Measurements from ENCODE around the gene GTSE1.

GTSE1 gene

DNA sequence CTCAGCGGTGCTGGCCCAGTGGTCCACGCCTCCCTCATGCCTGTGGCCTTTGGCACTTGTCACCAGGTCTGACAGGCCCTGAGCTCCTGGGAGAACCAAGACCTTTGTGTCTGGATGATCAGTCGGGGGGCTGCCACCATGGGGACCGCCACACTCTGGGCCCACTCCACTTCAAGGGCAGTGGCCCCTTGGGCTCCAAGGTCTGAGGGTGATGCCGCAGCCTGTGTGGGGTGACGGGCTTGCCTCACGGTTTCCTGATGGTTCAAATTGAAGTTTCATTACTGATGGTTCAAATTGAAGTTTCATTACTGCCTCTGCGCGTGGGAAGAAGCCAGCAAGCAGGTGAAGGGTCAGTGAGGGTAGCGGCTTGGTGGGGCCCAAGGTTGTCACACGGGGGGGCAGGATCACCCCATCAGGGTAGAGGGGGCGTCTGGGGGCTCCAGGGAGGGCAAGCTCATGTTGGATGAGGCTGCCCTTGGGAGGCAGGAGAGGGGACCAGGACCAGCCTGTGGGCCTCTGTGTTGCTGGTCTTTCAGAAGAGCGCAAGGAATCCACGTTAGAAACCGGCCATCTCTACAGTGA lies 66.4 kb downstream of the GTSE1 start:
- no peak for DNase-seq
- H3K27me3 Mint-ChIP-seq, result peaks cover 10% of the 10 kb centered on the region
- CTCF ChIA-PET, result no interaction called here
- H3K4me3 Mint-ChIP-seq, result no peak overlapping the region
- no peaks in the 10 kb centered on the region for H3K36me3 Mint-ChIP-seq
- H3K9me3 Mint-ChIP-seq, result no peaks in the 10 kb centered on the region
- no peak overlapping the region for H3K27ac Mint-ChIP-seq
- H3K4me1 Mint-ChIP-seq, result peaks cover 3% of the 10 kb centered on the region

DNA sequence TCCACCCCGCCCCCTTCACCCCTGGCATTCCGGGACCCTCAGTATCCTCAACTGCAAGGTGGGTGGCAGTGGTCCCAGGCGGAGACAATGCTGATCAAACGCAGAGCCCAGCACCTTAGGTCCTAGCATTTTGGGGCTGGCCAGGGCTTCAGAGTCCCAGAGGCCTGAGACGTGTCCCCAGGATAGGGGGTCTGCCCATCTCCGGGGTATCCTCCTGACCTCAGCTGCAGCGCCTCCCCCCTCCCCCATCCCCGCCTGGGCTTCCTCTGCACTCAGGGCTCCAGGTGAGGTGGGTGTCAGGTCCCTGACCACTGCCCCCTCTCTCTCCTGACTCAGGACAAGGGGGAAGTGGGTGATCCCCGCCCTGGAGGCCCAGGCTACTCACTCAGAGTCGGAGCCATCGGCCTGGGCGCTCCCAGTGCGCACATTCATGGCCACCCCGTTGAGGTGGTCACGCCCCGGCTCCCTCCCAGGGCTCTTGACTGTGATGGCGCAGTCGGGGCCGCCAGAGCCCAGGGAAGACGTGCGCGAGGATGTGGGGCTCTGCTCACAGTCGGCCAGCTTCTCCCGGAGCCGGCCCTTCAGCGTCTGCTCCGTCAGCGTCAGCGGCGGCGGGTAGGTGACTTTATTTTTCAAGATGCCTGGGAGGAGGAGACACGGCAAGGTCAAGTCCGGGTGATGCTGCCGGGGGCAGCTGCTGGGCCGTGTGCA lies 67.1 kb downstream of the GTSE1 start:
- H3K9me3 Mint-ChIP-seq, result no peaks in the 10 kb centered on the region
- CTCF ChIA-PET, result interaction anchor here (1.2 kb wide), 1 partner anchor 179 kb away, joined by 3 read pairs; no protein-coding TSS in a partner anchor
- no peak overlapping the region for H3K4me3 Mint-ChIP-seq
- no peaks in the 10 kb centered on the region for H3K36me3 Mint-ChIP-seq
- no peak for DNase-seq
- peaks cover 3% of the 10 kb centered on the region for H3K4me1 Mint-ChIP-seq
- peaks cover 17% of the 10 kb centered on the region for H3K27me3 Mint-ChIP-seq
- H3K27ac Mint-ChIP-seq, result no peak overlapping the region

DNA sequence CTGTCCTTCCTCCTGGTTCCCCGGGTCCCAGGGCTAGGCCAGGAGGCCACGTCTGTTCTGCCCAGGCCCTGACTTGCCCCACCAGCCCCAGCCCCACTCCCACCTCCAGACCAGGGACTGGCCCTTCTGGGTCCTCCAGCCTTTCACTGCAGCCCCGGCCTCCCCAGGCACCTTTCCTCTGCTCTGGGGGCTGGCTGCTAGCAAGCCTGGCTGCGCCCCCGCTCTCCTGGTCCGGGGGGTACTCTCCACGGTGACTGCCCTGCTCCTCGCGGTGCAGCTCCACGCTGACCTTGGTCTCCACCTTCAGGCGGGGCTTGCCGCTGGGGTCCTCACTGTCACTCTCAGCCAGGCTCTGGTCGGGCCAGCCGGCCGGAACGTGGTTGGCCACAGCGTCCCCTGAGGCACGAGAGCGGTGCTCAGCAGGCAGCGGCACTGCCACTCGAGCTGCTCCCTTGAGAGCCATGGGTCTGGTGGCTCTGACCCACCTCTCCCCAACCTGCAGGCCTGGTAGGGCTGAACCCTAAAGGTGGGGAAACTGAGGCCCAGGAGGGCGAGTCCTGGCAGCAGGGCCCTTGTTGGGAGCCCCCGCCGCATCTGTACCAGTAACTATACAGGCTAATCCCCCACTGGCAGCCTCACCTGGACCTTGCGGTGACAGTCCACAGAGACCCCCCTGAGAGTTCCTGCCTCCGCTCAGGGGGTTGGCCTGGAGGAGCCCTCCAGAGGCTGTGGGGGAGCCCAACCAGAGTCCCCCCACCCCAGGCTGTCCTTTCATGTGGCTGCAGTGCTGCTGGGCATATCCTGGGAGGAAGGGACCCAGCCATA lies 67.9 kb downstream of the GTSE1 start:
- Mint-ChIP-seq H3K4me1 (peaks cover 3% of the 10 kb centered on the region), H3K4me3 (no peak overlapping the region), H3K27me3 (peaks cover 22% of the 10 kb centered on the region), H3K9me3 (no peaks in the 10 kb centered on the region), H3K36me3 (no peaks in the 10 kb centered on the region), H3K27ac (no peak overlapping the region)
- DNase-seq, result no peak
- CTCF ChIA-PET, result interaction anchor here (0.9 to 1.2 kb wide), 2 partner anchors 178 to 187 kb away, joined by 3 read pairs; no protein-coding TSS in a partner anchor

DNA sequence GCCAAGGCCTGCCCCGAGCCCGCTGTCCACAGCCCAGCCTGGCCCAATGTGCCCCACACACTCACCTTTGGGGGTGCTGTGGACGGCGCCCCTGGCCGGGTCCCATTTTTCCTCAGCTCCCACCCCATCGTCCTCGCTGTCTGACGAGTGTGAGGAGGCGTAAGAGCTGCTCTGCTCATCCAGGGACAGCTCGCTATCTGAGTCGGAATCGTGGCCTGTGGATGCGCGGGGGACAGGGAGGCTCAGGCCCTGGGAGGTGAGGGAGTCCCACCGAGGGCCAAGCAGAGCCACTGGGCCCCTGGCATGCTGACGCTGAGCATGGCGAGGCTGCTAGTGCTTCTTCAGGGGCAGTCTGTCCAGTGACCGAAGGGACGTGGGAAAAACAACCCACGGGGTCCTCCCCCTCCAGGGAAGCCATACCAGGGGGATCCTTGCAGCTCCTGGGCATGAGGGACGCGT lies 68.5 kb downstream of the GTSE1 start:
- CTCF ChIA-PET, result interaction anchor here (0.9 to 4.3 kb wide), 3 partner anchors 177 to 187 kb away, joined by 3 to 51 read pairs (median 3); no protein-coding TSS in a partner anchor
- peaks cover 27% of the 10 kb centered on the region for H3K27me3 Mint-ChIP-seq

DNA sequence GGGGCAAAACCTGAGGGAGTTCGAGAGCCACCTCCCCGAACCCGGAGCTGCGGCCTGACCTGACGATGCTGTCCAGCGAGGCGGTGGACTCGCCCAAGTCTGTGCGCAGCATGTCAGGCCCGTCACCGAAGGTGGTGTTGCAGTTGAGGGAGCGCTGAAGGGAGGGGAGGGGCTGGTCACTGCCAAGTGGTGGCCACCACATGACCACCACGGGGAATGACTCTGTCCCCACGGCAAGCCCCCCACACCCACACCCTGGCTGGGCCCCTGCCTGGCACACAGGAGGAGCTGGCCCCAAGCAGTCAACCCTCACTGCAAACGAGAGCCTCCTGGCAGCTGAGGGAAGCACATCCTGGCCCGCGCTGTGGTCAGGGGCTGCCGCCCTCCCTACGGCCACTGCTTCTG lies 69.7 kb downstream of the GTSE1 start:
- Mint-ChIP-seq H3K36me3 (no peaks in the 10 kb centered on the region), H3K27me3 (peaks cover 33% of the 10 kb centered on the region), H3K4me3 (no peak overlapping the region), H3K4me1 (peaks cover 14% of the 10 kb centered on the region), H3K9me3 (no peaks in the 10 kb centered on the region), H3K27ac (no peak overlapping the region)
- CTCF ChIA-PET, result interaction anchor here (4.3 kb wide), 1 partner anchor 176 kb away, joined by 51 read pairs; no protein-coding TSS in a partner anchor
- DNase-seq, result no peak

More for the DNA sequence above, 68.5 kb downstream of the GTSE1 start:
- DNase-seq, result no peak
- Mint-ChIP-seq H3K9me3 (no peaks in the 10 kb centered on the region), H3K4me3 (no peak overlapping the region), H3K36me3 (no peaks in the 10 kb centered on the region), H3K4me1 (peaks cover 6% of the 10 kb centered on the region), H3K27ac (no peak overlapping the region)

DNA sequence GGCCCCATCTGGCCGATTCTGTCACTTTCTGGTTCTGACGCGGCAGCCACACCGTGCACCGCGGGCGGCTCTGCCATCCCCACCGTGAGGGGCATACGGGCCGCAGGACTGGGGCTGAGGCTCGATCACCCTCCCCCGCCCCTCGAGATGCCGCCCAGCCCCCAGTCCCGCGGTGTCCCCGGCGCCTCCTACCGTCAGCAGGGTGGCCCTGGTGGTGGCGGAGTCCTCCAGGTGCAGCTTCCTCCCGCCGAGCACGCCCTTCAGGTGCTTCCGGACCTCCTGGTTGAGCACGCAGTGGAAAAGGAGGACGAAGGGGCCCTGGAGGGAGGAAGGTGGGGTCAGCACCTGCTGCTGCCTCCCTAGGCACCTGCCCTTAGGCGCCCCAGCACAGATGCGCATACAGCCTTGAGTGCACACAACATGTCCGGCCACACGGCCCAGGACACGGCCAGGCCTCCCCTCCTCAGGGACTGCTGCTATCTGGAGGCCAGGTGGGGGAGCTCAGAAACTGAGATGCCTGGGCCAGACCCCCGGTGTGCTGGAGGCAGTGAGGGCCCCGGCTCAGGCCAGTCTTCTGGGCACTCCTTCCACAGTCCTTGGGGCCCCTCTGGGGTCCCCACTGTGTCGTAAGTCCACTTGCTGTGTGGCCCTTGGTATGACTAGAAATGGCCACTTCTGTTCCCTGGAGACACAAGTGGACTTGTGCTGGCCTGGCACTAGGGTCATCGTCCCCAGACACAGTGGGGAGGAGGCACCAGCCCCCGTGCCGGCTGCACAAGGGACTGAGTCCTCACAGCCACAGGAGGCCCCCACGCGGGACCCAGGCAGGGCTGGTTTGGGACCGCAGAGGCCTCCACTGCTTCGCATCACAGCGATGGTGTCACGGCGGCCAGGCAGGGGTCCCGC lies 70.4 kb downstream of the GTSE1 start:
- no peaks in the 10 kb centered on the region for H3K9me3 Mint-ChIP-seq
- CTCF ChIA-PET, result interaction anchor here (0.7 to 4.3 kb wide), 21 partner anchors 8 to 436 kb away, joined by 3 to 51 read pairs (median 4); no protein-coding TSS in a partner anchor
- no peak for DNase-seq
- H3K27me3 Mint-ChIP-seq, result peaks cover 40% of the 10 kb centered on the region
- H3K27ac Mint-ChIP-seq, result no peak overlapping the region
- H3K4me3 Mint-ChIP-seq, result no peak overlapping the region
- H3K4me1 Mint-ChIP-seq, result peaks cover 14% of the 10 kb centered on the region
- no peaks in the 10 kb centered on the region for H3K36me3 Mint-ChIP-seq

DNA sequence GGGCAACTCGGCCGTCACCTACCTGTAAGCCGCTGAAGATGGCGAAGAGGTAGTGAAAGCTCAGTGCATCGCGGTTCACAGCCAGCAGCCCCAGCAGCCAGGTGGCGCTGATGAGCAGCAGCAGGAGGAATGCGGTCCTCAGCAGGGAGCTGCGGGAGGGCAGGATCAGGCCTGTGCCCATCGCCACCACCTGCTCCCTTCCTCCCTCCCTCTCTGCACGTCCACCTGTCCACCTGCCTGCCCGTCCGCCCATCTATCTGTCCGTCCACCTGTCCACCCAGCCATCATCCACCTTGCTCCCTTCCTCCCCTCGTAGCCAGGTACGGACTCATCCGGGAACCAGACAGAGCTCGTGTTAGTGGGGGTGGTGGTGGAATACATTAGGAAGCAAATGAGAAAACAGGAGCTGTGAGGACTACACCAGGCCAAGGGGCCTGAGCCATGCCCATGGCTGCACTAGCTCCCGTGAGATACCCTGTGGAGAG lies 71.1 kb downstream of the GTSE1 start:
- peak; percentile 81 for DNase-seq
- Mint-ChIP-seq H3K27ac (no peak overlapping the region), H3K36me3 (no peaks in the 10 kb centered on the region), H3K27me3 (peaks cover 44% of the 10 kb centered on the region), H3K4me3 (no peak overlapping the region), H3K4me1 (peaks cover 14% of the 10 kb centered on the region), H3K9me3 (no peaks in the 10 kb centered on the region)
- CTCF ChIA-PET, result interaction anchor here (0.6 to 4.3 kb wide), 23 partner anchors 9 to 506 kb away, joined by 3 to 51 read pairs (median 4); no protein-coding TSS in a partner anchor

DNA sequence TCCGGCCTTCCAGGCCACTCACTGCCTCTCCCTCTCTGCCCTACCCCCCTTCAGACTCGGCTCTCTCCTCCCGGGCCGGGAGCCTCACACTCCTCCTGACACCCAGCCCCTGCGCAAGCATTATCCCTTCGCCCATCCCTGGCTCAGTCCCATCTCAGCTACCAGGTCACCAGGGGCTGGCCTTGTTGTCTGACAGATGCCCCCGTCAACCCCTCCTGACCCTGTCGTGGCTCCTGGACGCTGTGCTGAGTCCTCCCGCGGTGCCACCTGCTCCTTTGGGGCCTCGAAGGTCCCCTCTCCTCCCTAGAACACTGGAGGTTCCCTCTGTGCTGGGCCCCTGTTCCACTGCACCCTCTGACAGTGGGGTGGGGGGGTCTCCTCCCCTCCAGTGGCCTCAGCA lies 71.8 kb downstream of the GTSE1 start:
- CTCF ChIA-PET, result interaction anchor here (0.6 to 4.3 kb wide), 13 partner anchors 10 to 506 kb away, joined by 3 to 51 read pairs (median 5); no protein-coding TSS in a partner anchor
- Mint-ChIP-seq H3K36me3 (no peaks in the 10 kb centered on the region), H3K4me1 (peaks cover 18% of the 10 kb centered on the region), H3K4me3 (no peak overlapping the region), H3K9me3 (no peaks in the 10 kb centered on the region), H3K27ac (no peak overlapping the region), H3K27me3 (peaks cover 44% of the 10 kb centered on the region)
- DNase-seq, result no peak

DNA sequence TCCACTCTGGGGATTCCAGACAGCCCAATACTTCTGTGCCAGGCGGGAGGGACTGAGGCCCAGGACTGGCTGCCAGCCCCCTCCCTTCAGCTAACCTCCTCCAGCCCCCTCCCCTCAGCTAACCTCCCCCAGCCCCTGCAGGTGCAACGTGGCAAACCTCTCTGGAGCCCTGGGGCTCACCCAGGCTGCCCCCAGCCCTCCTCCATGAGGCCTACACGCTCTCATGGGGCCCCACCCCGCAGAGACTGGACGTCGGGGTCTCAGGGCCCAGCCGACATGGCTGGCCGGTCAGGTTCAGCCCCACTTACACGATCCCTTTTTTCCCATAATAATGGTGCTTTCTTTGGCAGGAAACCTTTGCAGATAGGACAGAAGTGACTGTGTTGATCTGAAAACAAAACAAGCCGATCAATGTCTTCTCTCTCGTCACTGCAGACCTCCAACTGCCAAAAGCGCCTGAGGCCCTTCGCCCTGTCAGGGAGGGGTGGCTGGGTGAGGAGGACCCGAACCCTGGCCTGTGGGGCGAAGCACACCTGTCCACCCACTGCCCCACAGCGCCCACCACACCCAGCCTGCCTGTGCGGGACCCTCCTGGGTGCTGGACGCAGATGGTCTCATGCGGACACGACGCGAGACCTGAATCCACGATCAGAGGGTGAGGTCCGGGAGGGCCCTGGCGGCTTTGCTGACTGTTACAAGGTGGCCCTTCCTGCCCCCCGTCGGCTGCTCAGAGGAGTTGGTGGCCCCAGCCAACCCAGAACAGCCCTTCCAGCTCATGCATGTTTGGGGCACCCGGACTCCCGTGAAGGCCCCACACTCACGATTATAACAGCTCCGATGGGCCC lies 72.4 kb downstream of the GTSE1 start:
- no peaks in the 10 kb centered on the region for H3K36me3 Mint-ChIP-seq
- no peak overlapping the region for H3K4me3 Mint-ChIP-seq
- H3K27me3 Mint-ChIP-seq, result peaks cover 49% of the 10 kb centered on the region
- H3K4me1 Mint-ChIP-seq, result peaks cover 22% of the 10 kb centered on the region
- CTCF ChIA-PET, result interaction anchor here (1.8 to 4.3 kb wide), 2 partner anchors 30 to 173 kb away, joined by 7 to 51 read pairs; no protein-coding TSS in a partner anchor
- no peaks in the 10 kb centered on the region for H3K9me3 Mint-ChIP-seq
- no peak for DNase-seq
- H3K27ac Mint-ChIP-seq, result no peak overlapping the region

DNA sequence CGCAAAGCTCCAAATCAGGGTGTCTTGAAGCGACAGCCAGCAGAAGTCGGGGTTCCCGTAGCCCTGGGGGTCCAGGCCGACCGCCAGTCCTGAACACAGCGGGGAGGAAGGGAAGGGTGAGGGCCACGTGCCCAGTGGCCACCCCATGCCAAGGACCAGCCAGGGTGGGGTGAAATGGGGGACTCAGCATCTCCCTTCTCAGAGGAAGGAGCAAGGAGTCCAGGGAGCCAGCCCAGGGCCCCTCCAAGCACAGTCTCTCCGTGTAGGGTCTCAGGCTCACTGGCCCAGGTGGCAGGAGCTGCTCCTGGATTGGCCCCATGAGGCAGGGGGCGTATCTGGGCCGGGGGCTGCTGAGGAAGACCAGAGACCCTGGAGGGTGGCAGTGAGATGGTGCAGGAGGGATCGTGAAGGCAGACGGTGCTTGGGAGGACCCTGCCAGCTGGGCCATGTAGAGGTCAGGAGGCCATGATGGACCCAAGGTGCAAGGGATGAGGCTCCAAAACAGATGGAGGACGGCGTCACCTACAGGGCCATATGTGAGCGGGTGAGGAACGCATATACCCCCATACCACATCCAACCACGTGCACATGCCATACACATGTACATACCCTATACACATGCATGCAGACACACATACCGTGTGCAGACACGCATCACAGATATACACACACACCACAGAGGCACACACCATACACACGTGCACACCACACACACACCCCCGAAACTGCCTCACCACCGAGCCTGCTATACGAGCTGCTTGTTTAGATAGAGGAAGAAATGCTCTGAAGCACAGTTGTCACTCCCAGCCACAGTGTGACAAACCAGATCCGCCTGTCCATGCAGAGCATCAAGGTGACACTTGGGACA lies 73.3 kb downstream of the GTSE1 start:
- CTCF ChIA-PET, result interaction anchor here (1.0 kb wide), 1 partner anchor 29 kb away, joined by 3 read pairs; no protein-coding TSS in a partner anchor
- no peaks in the 10 kb centered on the region for H3K9me3 Mint-ChIP-seq
- H3K27ac Mint-ChIP-seq, result no peak overlapping the region
- H3K4me3 Mint-ChIP-seq, result no peak overlapping the region
- H3K27me3 Mint-ChIP-seq, result peaks cover 56% of the 10 kb centered on the region
- H3K36me3 Mint-ChIP-seq, result no peaks in the 10 kb centered on the region
- peaks cover 27% of the 10 kb centered on the region for H3K4me1 Mint-ChIP-seq
- DNase-seq, result no peak

DNA sequence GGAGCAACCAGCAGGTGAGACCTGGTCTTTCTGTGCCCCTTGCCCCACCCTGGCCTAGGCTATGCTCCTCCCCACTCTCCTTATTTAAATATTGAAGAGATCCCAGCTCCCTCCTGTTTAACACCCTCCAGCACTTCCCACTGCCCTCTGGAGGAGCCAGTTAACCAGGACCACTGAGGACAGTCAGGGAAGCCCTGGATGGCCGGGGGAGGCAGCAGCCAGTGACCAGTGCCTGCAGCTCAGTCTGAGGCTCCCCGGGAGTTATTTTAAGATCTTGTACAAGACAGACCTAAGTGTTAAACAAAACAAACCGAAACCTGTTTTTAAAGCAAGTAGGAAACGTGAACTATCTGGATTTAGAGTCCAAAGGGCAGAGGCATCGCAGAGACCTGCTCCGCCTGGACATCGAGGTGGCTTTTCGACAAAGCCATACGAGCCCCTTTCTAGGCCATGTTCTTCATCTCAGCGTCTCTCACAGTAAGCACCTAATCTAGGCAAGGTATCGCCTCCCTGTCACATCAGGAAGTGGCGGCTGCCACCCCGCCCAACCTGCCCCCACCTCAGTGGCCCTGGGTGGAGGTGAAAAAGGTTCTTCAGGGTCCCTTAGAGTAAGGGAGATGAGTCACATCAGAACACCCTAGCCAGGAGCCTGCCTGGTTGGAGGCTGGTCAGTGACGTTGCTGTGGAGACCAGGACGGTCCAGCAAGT lies 74.1 kb downstream of the GTSE1 start:
- peak; percentile 35 for DNase-seq
- peaks cover 62% of the 10 kb centered on the region for H3K27me3 Mint-ChIP-seq
- no peaks in the 10 kb centered on the region for H3K36me3 Mint-ChIP-seq
- peaks cover 6% of the 10 kb centered on the region for H3K9me3 Mint-ChIP-seq
- no peak overlapping the region for H3K27ac Mint-ChIP-seq
- no peak overlapping the region for H3K4me3 Mint-ChIP-seq
- H3K4me1 Mint-ChIP-seq, result peaks cover 27% of the 10 kb centered on the region
- CTCF ChIA-PET, result interaction anchor here (1.0 kb wide), 1 partner anchor 28 kb away, joined by 3 read pairs; no protein-coding TSS in a partner anchor

Measured in activated naive CD4-positive, alpha-beta T cell treated with anti-CD3 and anti-CD28 coated beads, Interleukin-2, amount 10 ng/mL, durations not matched to agents 7 days and 5 days (primary cell).